ENCODE data around the gene LTO1. TPM values are rescaled to one million over a fixed set of nuclear protein-coding genes. Genes with fewer than 3 reads are reported as not detected.

LTO1 gene
- total RNA-seq, 1 experiment from 2014 or later = 27.5 TPM

DNA sequence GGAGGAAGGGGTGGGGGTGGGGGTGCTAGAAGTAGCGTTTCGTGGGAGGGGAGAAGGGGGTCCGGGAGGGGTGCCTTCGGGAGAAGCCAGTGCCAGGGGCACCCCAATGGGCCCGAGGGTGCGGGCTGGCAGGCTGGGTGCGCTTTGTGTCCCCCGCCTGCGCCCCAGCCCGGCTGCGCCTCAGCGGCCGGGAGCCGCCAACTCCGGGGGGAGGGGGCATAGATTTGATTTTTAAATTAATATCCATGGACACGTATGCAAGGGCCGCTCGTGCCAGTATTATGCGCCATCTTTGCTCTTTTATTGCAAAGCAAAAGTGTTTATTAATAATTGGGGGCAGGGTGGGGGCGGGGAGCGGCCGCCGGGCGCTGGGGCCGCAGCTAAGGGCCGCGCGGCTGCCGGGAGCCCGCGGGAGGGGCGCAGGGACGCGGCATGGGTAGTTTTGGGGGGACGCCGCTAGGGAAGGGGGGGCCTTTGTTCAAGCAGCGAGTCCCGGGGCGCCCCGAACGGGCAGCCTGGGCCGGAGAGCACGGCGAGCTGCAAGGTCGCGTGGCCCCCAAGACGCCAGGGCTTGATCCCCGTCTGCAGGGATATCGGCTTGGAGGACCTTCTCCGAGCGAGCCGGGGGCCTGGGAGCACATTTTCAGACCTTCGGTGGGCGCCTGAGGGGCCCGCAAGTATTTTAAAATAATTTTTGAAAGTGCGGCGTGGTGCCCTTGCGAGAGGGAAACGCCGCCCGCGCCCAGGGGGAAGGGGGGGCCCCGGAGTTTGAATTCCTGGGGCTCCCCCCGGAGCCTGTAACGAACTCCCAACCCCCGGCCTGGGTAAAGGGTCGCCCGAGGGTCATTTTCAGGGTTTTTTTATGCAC lies 33.2 kb downstream of the LTO1 start:
- peaks cover 12% of the 10 kb centered on the region for H3K36me3 Mint-ChIP-seq
- H3K27ac Mint-ChIP-seq = no peak overlapping the region
- DNase-seq (ENCODE audit: low spot score) (no peak), ATAC-seq (no peak)
- no peak for TF ChIP-seq STAT6 (CRISPR knock-in tag; conservative IDR thresholded peaks at IDR 0.05; ENCODE audit: low read depth)
- TF ChIP-seq HMGA2 (CRISPR knock-in tag; IDR thresholded peaks at IDR 0.05) = 0 out of 2 replicates have a peak, but pooled peaks have one; percentile 37
- no peak for TF ChIP-seq FOXP4 (CRISPR knock-in tag; IDR thresholded peaks at IDR 0.05)
- H3K27me3 Mint-ChIP-seq (ENCODE audit: low read depth) = peaks cover under 1% of the 10 kb centered on the region; the same call in 1 of the 2 replicates
- CTCF ChIA-PET = interaction anchor here (0.7 to 3.9 kb wide), 6 partner anchors 20 to 540 kb away, joined by 4 to 26 read pairs (median 6); partner anchors contain the start of gene MYEOV
- H3K9me3 Mint-ChIP-seq = no peaks in the 10 kb centered on the region
- peaks cover 11% of the 10 kb centered on the region; the same call in 1 of the 2 replicates for H3K4me1 Mint-ChIP-seq
- POLR2A ChIA-PET = interaction anchor here (0.6 to 1.1 kb wide), 5 partner anchors 14 to 510 kb away, joined by 3 read pairs; partner anchors contain the start of gene MYEOV
- peak overlapping the region; percentile 89 for H3K4me3 Mint-ChIP-seq

DNA sequence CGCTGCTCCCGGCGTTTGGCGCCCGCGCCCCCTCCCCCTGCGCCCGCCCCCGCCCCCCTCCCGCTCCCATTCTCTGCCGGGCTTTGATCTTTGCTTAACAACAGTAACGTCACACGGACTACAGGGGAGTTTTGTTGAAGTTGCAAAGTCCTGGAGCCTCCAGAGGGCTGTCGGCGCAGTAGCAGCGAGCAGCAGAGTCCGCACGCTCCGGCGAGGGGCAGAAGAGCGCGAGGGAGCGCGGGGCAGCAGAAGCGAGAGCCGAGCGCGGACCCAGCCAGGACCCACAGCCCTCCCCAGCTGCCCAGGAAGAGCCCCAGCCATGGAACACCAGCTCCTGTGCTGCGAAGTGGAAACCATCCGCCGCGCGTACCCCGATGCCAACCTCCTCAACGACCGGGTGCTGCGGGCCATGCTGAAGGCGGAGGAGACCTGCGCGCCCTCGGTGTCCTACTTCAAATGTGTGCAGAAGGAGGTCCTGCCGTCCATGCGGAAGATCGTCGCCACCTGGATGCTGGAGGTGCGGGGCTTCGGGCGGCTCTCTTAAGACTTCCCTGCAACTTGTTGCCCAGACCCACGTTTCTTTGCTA lies 34.1 kb downstream of the LTO1 start, which contains the start of gene CCND1:
Gene CCND1, plus strand, starts transcription at position 162 of the 587 bp plus-strand sequence. Its CDS starts 158 bp downstream, at position 320.
- ChIA-PET CTCF (no interaction called here), POLR2A (interaction anchor here (1.0 to 1.1 kb wide), 2 partner anchors 111 to 509 kb away, joined by 3 read pairs; no protein-coding TSS in a partner anchor)
- peak; percentile 82 for DNase-seq (ENCODE audit: low spot score)
- Mint-ChIP-seq H3K4me3 (peak within 1 kb of the TSS; percentile 89), H3K36me3 (peaks cover 12% of the 10 kb centered on the region), H3K27me3 (ENCODE audit: low read depth) (peaks cover 2% of the 10 kb centered on the region; the same call in 1 of the 2 replicates), H3K27ac (peak within 1 kb of the TSS; percentile 91), H3K4me1 (peaks cover 13% of the 10 kb centered on the region), H3K9me3 (no peaks in the 10 kb centered on the region)
- peak; percentile 20 for ATAC-seq
- TF ChIP-seq, protein P1, sequence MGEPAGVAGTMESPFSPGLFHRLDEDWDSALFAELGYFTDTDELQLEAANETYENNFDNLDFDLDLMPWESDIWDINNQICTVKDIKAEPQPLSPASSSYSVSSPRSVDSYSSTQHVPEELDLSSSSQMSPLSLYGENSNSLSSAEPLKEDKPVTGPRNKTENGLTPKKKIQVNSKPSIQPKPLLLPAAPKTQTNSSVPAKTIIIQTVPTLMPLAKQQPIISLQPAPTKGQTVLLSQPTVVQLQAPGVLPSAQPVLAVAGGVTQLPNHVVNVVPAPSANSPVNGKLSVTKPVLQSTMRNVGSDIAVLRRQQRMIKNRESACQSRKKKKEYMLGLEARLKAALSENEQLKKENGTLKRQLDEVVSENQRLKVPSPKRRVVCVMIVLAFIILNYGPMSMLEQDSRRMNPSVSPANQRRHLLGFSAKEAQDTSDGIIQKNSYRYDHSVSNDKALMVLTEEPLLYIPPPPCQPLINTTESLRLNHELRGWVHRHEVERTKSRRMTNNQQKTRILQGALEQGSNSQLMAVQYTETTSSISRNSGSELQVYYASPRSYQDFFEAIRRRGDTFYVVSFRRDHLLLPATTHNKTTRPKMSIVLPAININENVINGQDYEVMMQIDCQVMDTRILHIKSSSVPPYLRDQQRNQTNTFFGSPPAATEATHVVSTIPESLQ (CRISPR knock-in tag; IDR thresholded peaks at IDR 0.05) = no peak
- TF ChIP-seq, protein P2, sequence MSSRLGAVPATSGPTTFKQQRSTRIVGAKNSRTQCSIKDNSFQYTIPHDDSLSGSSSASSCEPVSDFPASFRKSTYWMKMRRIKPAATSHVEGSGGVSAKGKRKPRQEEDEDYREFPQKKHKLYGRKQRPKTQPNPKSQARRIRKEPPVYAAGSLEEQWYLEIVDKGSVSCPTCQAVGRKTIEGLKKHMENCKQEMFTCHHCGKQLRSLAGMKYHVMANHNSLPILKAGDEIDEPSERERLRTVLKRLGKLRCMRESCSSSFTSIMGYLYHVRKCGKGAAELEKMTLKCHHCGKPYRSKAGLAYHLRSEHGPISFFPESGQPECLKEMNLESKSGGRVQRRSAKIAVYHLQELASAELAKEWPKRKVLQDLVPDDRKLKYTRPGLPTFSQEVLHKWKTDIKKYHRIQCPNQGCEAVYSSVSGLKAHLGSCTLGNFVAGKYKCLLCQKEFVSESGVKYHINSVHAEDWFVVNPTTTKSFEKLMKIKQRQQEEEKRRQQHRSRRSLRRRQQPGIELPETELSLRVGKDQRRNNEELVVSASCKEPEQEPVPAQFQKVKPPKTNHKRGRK (CRISPR knock-in tag; IDR thresholded peaks at IDR 0.05; ENCODE audit: borderline replicate concordance) = no peak
- TF ChIP-seq, protein P3, sequence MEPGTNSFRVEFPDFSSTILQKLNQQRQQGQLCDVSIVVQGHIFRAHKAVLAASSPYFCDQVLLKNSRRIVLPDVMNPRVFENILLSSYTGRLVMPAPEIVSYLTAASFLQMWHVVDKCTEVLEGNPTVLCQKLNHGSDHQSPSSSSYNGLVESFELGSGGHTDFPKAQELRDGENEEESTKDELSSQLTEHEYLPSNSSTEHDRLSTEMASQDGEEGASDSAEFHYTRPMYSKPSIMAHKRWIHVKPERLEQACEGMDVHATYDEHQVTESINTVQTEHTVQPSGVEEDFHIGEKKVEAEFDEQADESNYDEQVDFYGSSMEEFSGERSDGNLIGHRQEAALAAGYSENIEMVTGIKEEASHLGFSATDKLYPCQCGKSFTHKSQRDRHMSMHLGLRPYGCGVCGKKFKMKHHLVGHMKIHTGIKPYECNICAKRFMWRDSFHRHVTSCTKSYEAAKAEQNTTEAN (CRISPR knock-in tag; IDR thresholded peaks at IDR 0.05) = peak; percentile 65; the same call in 1 of the 2 replicates
- TF ChIP-seq TEAD4 (CRISPR knock-in tag; IDR thresholded peaks at IDR 0.05) (no peak), ZNF671 (CRISPR knock-in tag; IDR thresholded peaks at IDR 0.05) (no peak), HMGA2 (CRISPR knock-in tag; IDR thresholded peaks at IDR 0.05) (no peak), TP53 (CRISPR knock-in tag; IDR thresholded peaks at IDR 0.05) (peak; percentile 21; the same call in 1 of the 2 replicates), ZNF423 (CRISPR knock-in tag; IDR thresholded peaks at IDR 0.05) (no peak), NFE2L1 (CRISPR knock-in tag; IDR thresholded peaks at IDR 0.05) (0 out of 2 replicates have a peak, but pooled peaks have one; percentile 41), JUN (CRISPR knock-in tag; IDR thresholded peaks at IDR 0.05) (peak; percentile 49; the same call in 1 of the 2 replicates), HMGXB4 (CRISPR knock-in tag; IDR thresholded peaks at IDR 0.05) (peak; percentile 34; the same call in 1 of the 2 replicates), SP1 (CRISPR knock-in tag; conservative IDR thresholded peaks at IDR 0.05) (peak; percentile 49; the same call in 1 of the 2 replicates), FOXP1 (CRISPR knock-in tag; IDR thresholded peaks at IDR 0.05; ENCODE audit: borderline replicate concordance) (peak; percentile 83; the same call in 1 of the 2 replicates), PRRX2 (CRISPR knock-in tag; IDR thresholded peaks at IDR 0.05) (no peak)
- TF ChIP-seq, protein P4, sequence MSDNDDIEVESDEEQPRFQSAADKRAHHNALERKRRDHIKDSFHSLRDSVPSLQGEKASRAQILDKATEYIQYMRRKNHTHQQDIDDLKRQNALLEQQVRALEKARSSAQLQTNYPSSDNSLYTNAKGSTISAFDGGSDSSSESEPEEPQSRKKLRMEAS (CRISPR knock-in tag; IDR thresholded peaks at IDR 0.05) = peak; percentile 57; the same call in 1 of the 2 replicates
- TF ChIP-seq, protein P5, sequence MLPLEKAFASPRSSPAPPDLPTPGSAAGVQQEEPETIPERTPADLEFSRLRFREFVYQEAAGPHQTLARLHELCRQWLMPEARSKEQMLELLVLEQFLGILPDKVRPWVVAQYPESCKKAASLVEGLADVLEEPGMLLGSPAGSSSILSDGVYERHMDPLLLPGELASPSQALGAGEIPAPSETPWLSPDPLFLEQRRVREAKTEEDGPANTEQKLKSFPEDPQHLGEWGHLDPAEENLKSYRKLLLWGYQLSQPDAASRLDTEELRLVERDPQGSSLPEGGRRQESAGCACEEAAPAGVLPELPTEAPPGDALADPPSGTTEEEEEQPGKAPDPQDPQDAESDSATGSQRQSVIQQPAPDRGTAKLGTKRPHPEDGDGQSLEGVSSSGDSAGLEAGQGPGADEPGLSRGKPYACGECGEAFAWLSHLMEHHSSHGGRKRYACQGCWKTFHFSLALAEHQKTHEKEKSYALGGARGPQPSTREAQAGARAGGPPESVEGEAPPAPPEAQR (CRISPR knock-in tag; IDR thresholded peaks at IDR 0.05) = no peak
